HCT116 (cell line): ENCODE data around the gene MRPS2. TPM values are rescaled to one million over a fixed set of nuclear protein-coding genes. Genes with fewer than 3 reads are reported as not detected.

Experiments
- ATAC-seq: fragments of 200-7000 bp; cut with Tn5 transposase; 2 replicates; pipeline ENCODE4 v1.9.1; 2020; ENCODE audit warnings: mild to moderate bottlenecking, moderate library complexity
- BruUV-seq: library from RNA; stranded (reverse); fragments of 400-500 nt; replicated peaks from 2 replicates; lab custom pipeline; 2021; lab: Mats Ljungman, UMichigan
- CTCF ChIA-PET: fragments of 300-600 bp; sonication (Branson Sonifier 250); formaldehyde crosslinking; loops from one replicate; lab custom pipeline; 2021; ENCODE audit warnings: antibody characterized with exemption; lab: Charles Lee
- POLR2A ChIA-PET: fragments of 300-600, 350-600 bp; sonication (Branson Sonifier 250); formaldehyde crosslinking; loops from one replicate; lab custom pipeline; 2021; ENCODE audit warnings: antibody characterized with exemption; lab: Charles Lee
- RAD21 ChIA-PET, 2 experiments: fragments of 300-600 bp; sonication (Branson Sonifier 250); formaldehyde crosslinking; loops; one replicate each; lab custom pipeline; 2023; ENCODE audit warnings: low total read pairs in 2 of 2; ENCODE audit not compliant: uncharacterized antibody in 2 of 2, unreplicated experiment in 2 of 2, low non-redundant PET in 1 of 2; lab: Charles Lee
- DNase-seq: peaks from one replicate; pipeline ENCODE4 v3.0.0-alpha.2; 2010; ENCODE audit warnings: low read depth, low spot score
- H2AFZ ChIP-seq: fragments of 200-600 bp; shearing (Covaris generic), sonication (generic); 2 replicates; pipeline ENCODE4 v1.6.1; 2017; ENCODE audit warnings: low read depth, mixed run types, mixed read lengths, antibody characterized with exemption, low read length; ENCODE audit not compliant: poor library complexity, severe bottlenecking
- H3K27ac ChIP-seq: 2 replicates; pipeline ENCODE4 v1.5.1; 2012; ENCODE audit warnings: low read depth, low read length
- H3K27me3 ChIP-seq: fragments of 200-600 bp; sonication (generic); 2 replicates; pipeline ENCODE4 v1.6.1; 2016; ENCODE audit warnings: mixed run types, low read length, mixed read lengths; ENCODE audit not compliant: insufficient read depth
- H3K36me3 ChIP-seq, 2 experiments: fragments of 200-500 bp in 1 of 2; fragments of 200-600 bp in 1 of 2; sonication (Bioruptor generic) in 1 of 2; sonication (generic) in 1 of 2; 2 replicates each; pipeline versions ENCODE4 v1.5.1 to v1.6.1; 2014 to 2016; ENCODE audit warnings: low read length in 2 of 2, inconsistent platforms in 1 of 2, mixed read lengths in 1 of 2, mixed run types in 1 of 2; ENCODE audit not compliant: insufficient read depth in 2 of 2, control insufficient read depth in 1 of 2
- H3K4me1 ChIP-seq, 2 experiments: fragments of 200-600 bp in 1 of 2; sonication (generic) in 1 of 2; 2 replicates each; pipeline versions ENCODE4 v1.5.1 to v1.6.1; 2012 to 2017; ENCODE audit warnings: low read length in 2 of 2, inconsistent platforms in 1 of 2, mild to moderate bottlenecking in 1 of 2, mixed read lengths in 1 of 2, mixed run types in 1 of 2, moderate library complexity in 1 of 2; ENCODE audit not compliant: insufficient read depth in 2 of 2, control insufficient read depth in 1 of 2
- H3K4me2 ChIP-seq: fragments of 200-600 bp; sonication (generic); 2 replicates; pipeline ENCODE4 v1.6.1; 2017; ENCODE audit warnings: mixed run types, low read length, mixed read lengths
- H3K4me3 ChIP-seq, 2 experiments: fragments of 200-600 bp in 1 of 2; sonication (generic) in 1 of 2; replicated peaks in 1 of 2; 2 replicates each; pipeline ENCODE4 v1.5.1; 2011 to 2016; ENCODE audit warnings: low read length in 2 of 2, control low read depth in 1 of 2, low read depth in 1 of 2, mild to moderate bottlenecking in 1 of 2, mixed read lengths in 1 of 2, mixed run types in 1 of 2
- H3K79me2 ChIP-seq: fragments of 200-600 bp; sonication (generic); 2 replicates; pipeline ENCODE4 v1.6.1; 2017; ENCODE audit warnings: mild to moderate bottlenecking, mixed run types, low read length, moderate library complexity, mixed read lengths; ENCODE audit not compliant: insufficient read depth
- H3K9ac ChIP-seq: fragments of 200-600 bp; sonication (generic); 2 replicates; pipeline ENCODE4 v1.6.1; 2016; ENCODE audit warnings: low read length, mixed read lengths
- H3K9me2 ChIP-seq: fragments of 200-600 bp; sonication (generic), shearing (Covaris generic); 2 replicates; pipeline ENCODE4 v1.6.1; 2017; ENCODE audit warnings: mixed run types, mild to moderate bottlenecking, moderate library complexity; ENCODE audit not compliant: insufficient read depth
- H3K9me3 ChIP-seq, 2 experiments: fragments of 200-500 bp in 1 of 2; fragments of 200-600 bp in 1 of 2; sonication (Bioruptor generic) in 1 of 2; sonication (generic) in 1 of 2; 2 replicates each; pipeline ENCODE4 v1.6.1; 2014 to 2017; ENCODE audit warnings: low read length in 2 of 2, mixed read lengths in 2 of 2, inconsistent platforms in 1 of 2, low read depth in 1 of 2, mild to moderate bottlenecking in 1 of 2, mixed run types in 1 of 2, moderate library complexity in 1 of 2; ENCODE audit not compliant: control insufficient read depth in 1 of 2, insufficient read depth in 1 of 2
- H4K20me1 ChIP-seq: fragments of 200-600 bp; sonication (generic), shearing (Covaris generic); 2 replicates; pipeline ENCODE4 v1.6.1; 2017; ENCODE audit warnings: mixed run types, mild to moderate bottlenecking, moderate library complexity; ENCODE audit not compliant: insufficient read depth
- CEBPB ChIP-seq: IDR thresholded peaks from 2 replicates; pipeline ENCODE4 v1.6.1; 2012; ENCODE audit warnings: low read depth
- FOSL1 ChIP-seq: IDR thresholded peaks from 2 replicates; pipeline ENCODE4 v1.6.1; 2012; ENCODE audit warnings: low read depth
- JUND ChIP-seq: IDR thresholded peaks from 2 replicates; pipeline ENCODE4 v1.6.1; 2012
- POLR2AphosphoS5 ChIP-seq: IDR thresholded peaks from 2 replicates; pipeline ENCODE4 v1.6.1; 2011; ENCODE audit warnings: mild to moderate bottlenecking, low read depth, low read length, moderate library complexity
- REST ChIP-seq: IDR thresholded peaks from 2 replicates; pipeline ENCODE4 v1.6.1; 2012; ENCODE audit warnings: low read depth
- SIN3A ChIP-seq: IDR thresholded peaks from 2 replicates; pipeline ENCODE4 v1.6.1; 2012; ENCODE audit warnings: low read depth
- ZBTB33 ChIP-seq: IDR thresholded peaks from 2 replicates; pipeline ENCODE4 v1.6.1; 2011; ENCODE audit warnings: mild to moderate bottlenecking, low read length, moderate library complexity; ENCODE audit not compliant: insufficient replicate concordance; ENCODE audit errors: extremely low read depth
- intact Hi-C: fragments of 100-400 bp; cut with micrococcal nuclease; formaldehyde crosslinking; loops from 2 replicates; pipeline ENCODE4 v1.10.0; 2022
- total RNA-seq: library from RNA; stranded (reverse); gene quantifications from one replicate; pipeline ENCODE4 v1.2.1, GENCODE V29; 2021; ENCODE audit not compliant: unreplicated experiment

Gene MRPS2
- total RNA-seq, 1 experiment from 2014 or later = 85.1 TPM

GRCh38 chr9:135519179-135519971 is 18.9 kb downstream of the MRPS2 start:
- H4K20me1 ChIP-seq = no peaks in the 10 kb centered on the region
- BruUV-seq = no TSS peak
- TF ChIP-seq REST (no peak), POLR2AphosphoS5 (no peak), SIN3A (no peak), ZBTB33 (no peak), JUND (no peak), CEBPB (no peak), FOSL1 (no peak)
- TF ChIP-seq, all 23 proteins: peak for 0
- Histone ChIP-seq H3K79me2 (no peaks in the 10 kb centered on the region), H3K9me2 (no peaks in the 10 kb centered on the region), H3K4me1 (no peaks in the 10 kb centered on the region), H3K36me3 (no peaks in the 10 kb centered on the region), H3K4me2 (no peak overlapping the region), H2AFZ (no peak overlapping the region), H3K4me3 (no peak overlapping the region), H3K27me3 (no peaks in the 10 kb centered on the region), H3K27ac (no peak overlapping the region), H3K9ac (no peak overlapping the region), H3K9me3 (no peaks in the 10 kb centered on the region)
- ATAC-seq = no peak
- no peak for DNase-seq
- ChIA-PET POLR2A (no interaction called here), RAD21 (no interaction called here), CTCF (no interaction called here)
- intact Hi-C loops = no loop called here
